ENCODE measurements around the gene TMPO. TPM values are rescaled to one million over a fixed set of nuclear protein-coding genes. Genes with fewer than 3 reads are reported as not detected.
A peak's percentile ranks its signal among the peaks of the same experiment; 100 is the strongest.

Gene TMPO
- total RNA-seq, 1 donor from 2014 or later = 53.8 TPM

DNA sequence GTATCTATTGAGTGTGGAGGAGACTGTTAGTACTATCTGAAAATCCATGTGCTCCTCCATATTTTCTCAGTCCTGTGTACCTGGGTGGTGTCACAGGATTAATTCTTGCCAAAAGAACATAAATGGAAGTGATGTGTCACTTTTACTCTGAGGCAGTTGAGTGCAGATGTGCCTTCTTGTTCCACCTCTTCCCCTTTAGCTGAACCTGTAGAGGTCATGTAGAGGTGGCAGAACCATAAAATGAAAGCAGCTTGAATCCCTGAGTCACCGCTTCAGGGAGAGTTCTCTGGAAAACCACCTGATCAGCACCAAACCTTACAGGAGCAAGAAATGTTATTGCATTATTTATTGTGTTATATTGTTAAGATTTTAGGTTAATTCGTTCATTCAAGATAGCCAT lies 63.4 kb downstream of the TMPO start:
- TF ChIP-seq, protein P1, sequence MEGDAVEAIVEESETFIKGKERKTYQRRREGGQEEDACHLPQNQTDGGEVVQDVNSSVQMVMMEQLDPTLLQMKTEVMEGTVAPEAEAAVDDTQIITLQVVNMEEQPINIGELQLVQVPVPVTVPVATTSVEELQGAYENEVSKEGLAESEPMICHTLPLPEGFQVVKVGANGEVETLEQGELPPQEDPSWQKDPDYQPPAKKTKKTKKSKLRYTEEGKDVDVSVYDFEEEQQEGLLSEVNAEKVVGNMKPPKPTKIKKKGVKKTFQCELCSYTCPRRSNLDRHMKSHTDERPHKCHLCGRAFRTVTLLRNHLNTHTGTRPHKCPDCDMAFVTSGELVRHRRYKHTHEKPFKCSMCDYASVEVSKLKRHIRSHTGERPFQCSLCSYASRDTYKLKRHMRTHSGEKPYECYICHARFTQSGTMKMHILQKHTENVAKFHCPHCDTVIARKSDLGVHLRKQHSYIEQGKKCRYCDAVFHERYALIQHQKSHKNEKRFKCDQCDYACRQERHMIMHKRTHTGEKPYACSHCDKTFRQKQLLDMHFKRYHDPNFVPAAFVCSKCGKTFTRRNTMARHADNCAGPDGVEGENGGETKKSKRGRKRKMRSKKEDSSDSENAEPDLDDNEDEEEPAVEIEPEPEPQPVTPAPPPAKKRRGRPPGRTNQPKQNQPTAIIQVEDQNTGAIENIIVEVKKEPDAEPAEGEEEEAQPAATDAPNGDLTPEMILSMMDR (IDR thresholded peaks at IDR 0.05) = no peak
- Mint-ChIP-seq H3K9me3 (ENCODE audit: unreplicated experiment) (no peaks in the 10 kb centered on the region), H3K4me3 (ENCODE audit: unreplicated experiment) (no peak overlapping the region), H3K36me3 (ENCODE audit: unreplicated experiment) (peaks cover 1% of the 10 kb centered on the region), H3K27ac (ENCODE audit: unreplicated experiment) (no peak overlapping the region), H3K27me3 (ENCODE audit: unreplicated experiment) (no peaks in the 10 kb centered on the region), H3K4me1 (ENCODE audit: unreplicated experiment) (peaks cover 11% of the 10 kb centered on the region)
- no peak for DNase-seq (ENCODE audit: extremely low spot score, unreplicated experiment)

DNA sequence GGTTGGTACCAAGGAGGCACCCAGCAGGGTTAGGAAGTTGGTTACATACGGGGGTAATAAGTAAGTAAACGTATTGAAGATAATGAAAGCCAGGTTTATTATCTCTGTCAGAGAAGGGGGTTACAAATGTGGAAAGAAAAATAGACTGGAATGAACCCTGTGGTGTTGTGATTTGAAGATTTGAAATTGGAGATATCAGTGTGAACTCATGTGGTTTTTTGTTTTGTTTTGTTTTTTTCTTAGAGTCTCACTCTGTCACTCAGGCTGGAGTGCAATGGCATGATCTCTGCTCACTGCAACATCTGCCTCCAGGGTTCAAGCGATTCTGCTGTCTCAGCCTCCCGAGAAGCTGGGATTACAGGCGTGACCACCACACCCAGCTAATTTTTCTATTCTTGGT lies 64.0 kb downstream of the TMPO start:
- DNase-seq (ENCODE audit: extremely low spot score, unreplicated experiment) = peak; percentile 60
- Mint-ChIP-seq H3K36me3 (ENCODE audit: unreplicated experiment) (peaks cover 1% of the 10 kb centered on the region), H3K27ac (ENCODE audit: unreplicated experiment) (no peak overlapping the region), H3K27me3 (ENCODE audit: unreplicated experiment) (no peaks in the 10 kb centered on the region), H3K9me3 (ENCODE audit: unreplicated experiment) (no peaks in the 10 kb centered on the region), H3K4me1 (ENCODE audit: unreplicated experiment) (peaks cover 11% of the 10 kb centered on the region), H3K4me3 (ENCODE audit: unreplicated experiment) (no peak overlapping the region)
- TF ChIP-seq, protein P1 (IDR thresholded peaks at IDR 0.05) = no peak

DNA sequence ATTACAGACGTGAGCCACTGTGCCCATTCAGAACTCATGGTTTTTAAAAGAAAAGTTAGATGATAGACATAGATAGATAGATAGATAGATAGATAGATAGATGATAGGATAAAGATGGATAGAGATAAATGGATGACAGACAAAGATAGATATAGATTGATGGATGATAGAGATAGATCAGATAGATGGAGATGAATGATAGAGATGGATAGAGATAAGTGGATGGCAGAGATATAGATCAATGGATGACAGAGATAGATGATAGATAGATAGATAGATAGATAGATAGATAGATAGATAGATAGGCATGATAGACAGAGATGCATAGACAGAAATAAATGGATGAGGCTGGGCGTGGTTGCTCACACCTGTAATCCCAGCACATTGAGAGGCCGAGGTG lies 64.4 kb downstream of the TMPO start:
- peaks cover 1% of the 10 kb centered on the region for H3K36me3 Mint-ChIP-seq (ENCODE audit: unreplicated experiment)
- DNase-seq (ENCODE audit: extremely low spot score, unreplicated experiment) = no peak
- TF ChIP-seq, protein P1 (IDR thresholded peaks at IDR 0.05) = no peak
- H3K27me3 Mint-ChIP-seq (ENCODE audit: unreplicated experiment) = no peaks in the 10 kb centered on the region
- no peak overlapping the region for H3K27ac Mint-ChIP-seq (ENCODE audit: unreplicated experiment)
- no peak overlapping the region for H3K4me3 Mint-ChIP-seq (ENCODE audit: unreplicated experiment)
- H3K4me1 Mint-ChIP-seq (ENCODE audit: unreplicated experiment) = peaks cover 11% of the 10 kb centered on the region
- no peaks in the 10 kb centered on the region for H3K9me3 Mint-ChIP-seq (ENCODE audit: unreplicated experiment)

DNA sequence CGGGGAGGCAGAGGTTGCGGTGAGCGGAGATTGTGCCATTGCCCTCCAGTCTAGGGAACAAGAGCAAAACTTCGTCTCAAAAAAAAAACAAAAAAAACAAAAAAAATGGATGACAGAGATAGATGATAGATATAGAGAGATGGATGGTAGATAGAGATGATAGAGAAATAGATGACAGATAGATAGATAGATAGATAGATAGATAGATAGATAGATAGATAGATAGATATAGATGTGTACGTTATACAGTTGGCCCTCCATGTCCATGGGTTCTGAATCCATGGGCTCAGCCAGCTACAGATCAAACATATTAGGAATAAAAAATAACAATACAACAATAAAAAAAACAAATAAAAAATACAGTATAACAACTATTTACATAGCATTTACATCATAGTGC lies 65.3 kb downstream of the TMPO start:
- Mint-ChIP-seq H3K4me3 (ENCODE audit: unreplicated experiment) (no peak overlapping the region), H3K27me3 (ENCODE audit: unreplicated experiment) (no peaks in the 10 kb centered on the region), H3K36me3 (ENCODE audit: unreplicated experiment) (peaks cover 1% of the 10 kb centered on the region), H3K4me1 (ENCODE audit: unreplicated experiment) (peaks cover 11% of the 10 kb centered on the region), H3K9me3 (ENCODE audit: unreplicated experiment) (no peaks in the 10 kb centered on the region), H3K27ac (ENCODE audit: unreplicated experiment) (no peak overlapping the region)
- no peak for DNase-seq (ENCODE audit: extremely low spot score, unreplicated experiment)
- TF ChIP-seq, protein P1 (IDR thresholded peaks at IDR 0.05) = no peak

DNA sequence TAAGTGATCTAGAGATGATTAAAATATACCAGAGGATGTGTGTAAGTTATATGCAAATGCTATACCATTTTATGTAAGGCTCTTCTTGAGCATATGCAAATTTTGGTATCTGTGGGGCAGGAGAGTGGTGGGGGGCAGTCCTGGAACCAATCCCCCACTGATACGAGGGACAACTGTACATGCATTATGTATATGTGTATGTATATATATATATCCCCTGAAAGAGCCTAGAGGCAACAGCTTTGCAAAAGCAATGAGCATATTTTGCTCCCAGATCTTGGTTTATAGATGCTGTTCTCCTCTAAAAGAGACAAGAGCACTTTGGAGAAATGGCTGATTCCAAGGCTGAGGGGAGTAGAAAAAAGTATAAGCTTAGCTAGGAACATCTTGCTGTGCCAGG lies 65.7 kb downstream of the TMPO start:
- H3K4me3 Mint-ChIP-seq (ENCODE audit: unreplicated experiment) = no peak overlapping the region
- no peak overlapping the region for H3K27ac Mint-ChIP-seq (ENCODE audit: unreplicated experiment)
- H3K27me3 Mint-ChIP-seq (ENCODE audit: unreplicated experiment) = no peaks in the 10 kb centered on the region
- peaks cover 11% of the 10 kb centered on the region for H3K4me1 Mint-ChIP-seq (ENCODE audit: unreplicated experiment)
- no peaks in the 10 kb centered on the region for H3K9me3 Mint-ChIP-seq (ENCODE audit: unreplicated experiment)
- peaks cover 1% of the 10 kb centered on the region for H3K36me3 Mint-ChIP-seq (ENCODE audit: unreplicated experiment)
- DNase-seq (ENCODE audit: extremely low spot score, unreplicated experiment) = no peak
- TF ChIP-seq, protein P1 (IDR thresholded peaks at IDR 0.05) = no peak

All from osteocyte (in vitro differentiated cells).